Activated T-cell treated with anti-CD3 and anti-CD28 coated beads, Interleukin-2, amount 50 U/mL, for 72 hours (primary cell): Measurements from ENCODE around the gene JAKMIP1. TPM values are rescaled to one million over a fixed set of nuclear protein-coding genes. Genes with fewer than 3 reads are reported as not detected.
A peak's percentile ranks its signal among the peaks of the same experiment; 100 is the strongest.

Source experiments
- ATAC-seq, 2 donors: fragments of 150-1000 bp; cut with Tn5 transposase; replicated peaks in 1 of 2; 2 replicates each; pipeline ENCODE4 v1.10.0; 2021; ENCODE audit warnings: moderate library complexity in 2 of 2, mild to moderate bottlenecking in 1 of 2
- DNase-seq, 2 donors: peaks; one replicate each; pipeline ENCODE4 v3.0.0; 2021 to 2022; ENCODE audit warnings: mixed read lengths in 1 of 2
- H3K27ac Mint-ChIP-seq: one replicate; pipeline ENCODE4 v1.8.0; 2022; ENCODE audit warnings: mild to moderate bottlenecking, moderate library complexity, mixed read lengths
- H3K27me3 Mint-ChIP-seq: one replicate; pipeline ENCODE4 v1.8.0; 2022; ENCODE audit warnings: low read depth, mixed read lengths
- H3K36me3 Mint-ChIP-seq, 2 donors: one replicate each; pipeline ENCODE4 v1.8.0; 2022; ENCODE audit warnings: mixed read lengths in 2 of 2, mild to moderate bottlenecking in 1 of 2; ENCODE audit not compliant: insufficient read depth in 2 of 2
- H3K4me1 Mint-ChIP-seq: one replicate; pipeline ENCODE4 v1.8.0; 2022; ENCODE audit warnings: low read depth, mixed read lengths
- H3K4me3 Mint-ChIP-seq, 2 donors: one replicate each; pipeline ENCODE4 v1.8.0; 2022; ENCODE audit warnings: mild to moderate bottlenecking in 2 of 2, mixed read lengths in 2 of 2, moderate library complexity in 2 of 2
- H3K9me3 Mint-ChIP-seq, 2 donors: one replicate each; pipeline ENCODE4 v1.8.0; 2022; ENCODE audit warnings: mixed read lengths in 2 of 2
- total RNA-seq, 2 donors: library from RNA; stranded (reverse); gene quantifications; one replicate each; pipeline ENCODE4 v1.2.3, GENCODE V29; 2022

Gene JAKMIP1
- total RNA-seq, 2 donors from 2014 or later, result 9.0 to 33.7 TPM

GRCh38 chr4:6204871-6205566 lies 4.7 kb upstream of the JAKMIP1 start:
- no peak overlapping the region for H3K4me3 Mint-ChIP-seq
- peaks cover 28% of the 10 kb centered on the region for H3K27me3 Mint-ChIP-seq
- DNase-seq (no peak), ATAC-seq (no peak)
- H3K4me1 Mint-ChIP-seq, result peaks cover 9% of the 10 kb centered on the region
- H3K36me3 Mint-ChIP-seq, result peaks cover 4 to 6% of the 10 kb centered on the region in 2 donors
- no peak overlapping the region for H3K27ac Mint-ChIP-seq
- peaks cover 4% of the 10 kb centered on the region in 2 donors for H3K9me3 Mint-ChIP-seq

GRCh38 chr4:6204098-6204497 lies 3.7 kb upstream of the JAKMIP1 start:
- Mint-ChIP-seq H3K4me3 (no peak overlapping the region), H3K4me1 (peaks cover 9% of the 10 kb centered on the region), H3K27ac (no peak overlapping the region), H3K27me3 (peaks cover 28% of the 10 kb centered on the region), H3K36me3 (peaks cover 5 to 6% of the 10 kb centered on the region in 2 donors), H3K9me3 (peaks cover 4% of the 10 kb centered on the region in 2 donors)
- DNase-seq (no peak), ATAC-seq (no peak)

GRCh38 chr4:6201580-6202091 lies 1.3 kb upstream of the JAKMIP1 start:
- H3K9me3 Mint-ChIP-seq, result peaks cover 4% of the 10 kb centered on the region in 2 donors
- peaks cover 43% of the 10 kb centered on the region for H3K27me3 Mint-ChIP-seq
- peak overlapping the region; percentile 68 to 87 for H3K4me3 Mint-ChIP-seq
- H3K27ac Mint-ChIP-seq, result no peak overlapping the region
- ATAC-seq (no peak), DNase-seq (no peak)
- H3K4me1 Mint-ChIP-seq, result peaks cover 27% of the 10 kb centered on the region
- H3K36me3 Mint-ChIP-seq, result peaks cover 6 to 16% of the 10 kb centered on the region in 2 donors

- peak in 1 of 2 donors; percentile 50 for DNase-seq
- ATAC-seq, result peak in 1 of 2 donors; percentile 14
- H3K4me3 Mint-ChIP-seq, result peak overlapping the region; percentile 68 to 87
Measured at GRCh38 chr4:6200922-6201362, 593 bp upstream of the JAKMIP1 start.

GRCh38 chr4:6199422-6199921 lies 877 bp downstream of the JAKMIP1 start:
- ATAC-seq, result peak in 1 of 2 donors; percentile 7
- peaks cover 6 to 16% of the 10 kb centered on the region in 2 donors for H3K36me3 Mint-ChIP-seq
- peak overlapping the region; percentile 84 to 87 for H3K4me3 Mint-ChIP-seq
- DNase-seq, result peak; percentile 19 to 60
- H3K27ac Mint-ChIP-seq, result no peak overlapping the region
- peaks cover 4% of the 10 kb centered on the region in 2 donors for H3K9me3 Mint-ChIP-seq
- peaks cover 27% of the 10 kb centered on the region for H3K4me1 Mint-ChIP-seq
- H3K27me3 Mint-ChIP-seq, result peaks cover 50% of the 10 kb centered on the region

More at GRCh38 chr4:6200922-6201362, 593 bp upstream of the JAKMIP1 start:
- H3K4me1 Mint-ChIP-seq, result peaks cover 27% of the 10 kb centered on the region
- peak overlapping the region; percentile 77 for H3K27ac Mint-ChIP-seq
- peaks cover 4% of the 10 kb centered on the region in 2 donors for H3K9me3 Mint-ChIP-seq
- peaks cover 43% of the 10 kb centered on the region for H3K27me3 Mint-ChIP-seq
- H3K36me3 Mint-ChIP-seq, result peaks cover 6 to 16% of the 10 kb centered on the region in 2 donors

GRCh38 chr4:6198768-6199421 lies 1.5 kb downstream of the JAKMIP1 start:
- peaks cover 6 to 17% of the 10 kb centered on the region in 2 donors for H3K36me3 Mint-ChIP-seq
- H3K27ac Mint-ChIP-seq, result peak overlapping the region; percentile 78
- DNase-seq, result peak; percentile 21 to 64
- H3K4me3 Mint-ChIP-seq, result peak overlapping the region; percentile 78 to 84
- ATAC-seq, result peak; percentile 22 to 54
- H3K27me3 Mint-ChIP-seq, result peaks cover 50% of the 10 kb centered on the region
- peaks cover 4% of the 10 kb centered on the region in 2 donors for H3K9me3 Mint-ChIP-seq
- peaks cover 27% of the 10 kb centered on the region for H3K4me1 Mint-ChIP-seq

- Mint-ChIP-seq H3K27ac (peak overlapping the region; percentile 74), H3K9me3 (peaks cover 4% of the 10 kb centered on the region in 2 donors), H3K4me1 (peaks cover 27% of the 10 kb centered on the region), H3K36me3 (peaks cover 6 to 18% of the 10 kb centered on the region in 2 donors), H3K27me3 (peaks cover 50% of the 10 kb centered on the region), H3K4me3 (peak overlapping the region; percentile 78 to 84)
- ATAC-seq, result peak; percentile 60 to 61
- DNase-seq, result peak; percentile 68 to 77
Measured at GRCh38 chr4:6198278-6198677, 2.1 kb downstream of the JAKMIP1 start.

- DNase-seq (no peak), ATAC-seq (no peak)
- Mint-ChIP-seq H3K4me1 (peaks cover 27% of the 10 kb centered on the region), H3K27me3 (peaks cover 50% of the 10 kb centered on the region), H3K27ac (peak overlapping the region; percentile 74), H3K36me3 (peaks cover 6 to 20% of the 10 kb centered on the region in 2 donors), H3K4me3 (peak overlapping the region; percentile 78 to 84), H3K9me3 (peaks cover 4% of the 10 kb centered on the region in 2 donors)
Measured at GRCh38 chr4:6197433-6198174, 2.7 kb downstream of the JAKMIP1 start.

- Mint-ChIP-seq H3K36me3 (peaks cover 6 to 22% of the 10 kb centered on the region in 2 donors), H3K27ac (no peak overlapping the region)
Measured at GRCh38 chr4:6196871-6197270, 3.5 kb downstream of the JAKMIP1 start.

GRCh38 chr4:6196324-6196723 lies 4.0 kb downstream of the JAKMIP1 start:
- H3K27me3 Mint-ChIP-seq, result peaks cover 40% of the 10 kb centered on the region
- peaks cover 23% of the 10 kb centered on the region for H3K4me1 Mint-ChIP-seq
- H3K36me3 Mint-ChIP-seq, result peaks cover 4 to 20% of the 10 kb centered on the region in 2 donors
- no peak overlapping the region for H3K27ac Mint-ChIP-seq
- ATAC-seq, result no peak
- H3K9me3 Mint-ChIP-seq, result peaks cover 2 to 4% of the 10 kb centered on the region in 2 donors
- H3K4me3 Mint-ChIP-seq, result peak overlapping the region in 1 of 2 donors; percentile 32
- DNase-seq, result no peak

More at GRCh38 chr4:6196871-6197270, 3.5 kb downstream of the JAKMIP1 start:
- H3K9me3 Mint-ChIP-seq, result peaks cover 4% of the 10 kb centered on the region in 2 donors
- H3K27me3 Mint-ChIP-seq, result peaks cover 45% of the 10 kb centered on the region
- H3K4me1 Mint-ChIP-seq, result peaks cover 27% of the 10 kb centered on the region
- ATAC-seq (no peak), DNase-seq (no peak)
- no peak overlapping the region for H3K4me3 Mint-ChIP-seq

GRCh38 chr4:6195602-6196319 lies 4.6 kb downstream of the JAKMIP1 start:
- H3K9me3 Mint-ChIP-seq, result no peaks in the 10 kb centered on the region
- ATAC-seq, result no peak
- no peak overlapping the region for H3K27ac Mint-ChIP-seq
- DNase-seq, result no peak
- H3K27me3 Mint-ChIP-seq, result peaks cover 34% of the 10 kb centered on the region
- peaks cover 0 to 18% of the 10 kb centered on the region in 2 donors for H3K36me3 Mint-ChIP-seq
- H3K4me3 Mint-ChIP-seq, result peak overlapping the region in 1 of 2 donors; percentile 32
- peaks cover 19% of the 10 kb centered on the region for H3K4me1 Mint-ChIP-seq
